D721Med (cell line): ENCODE results near the gene GAB2.
"Not testable (repeated sequence)": the region's sequence is repeated elsewhere in the genome, so short reads cannot be mapped to it uniquely, and the experiment has no call there.

ENCODE experiments used
- DNase-seq: peaks from one replicate; pipeline ENCODE4 v3.0.0; 2011; ENCODE audit warnings: low spot score; ENCODE audit not compliant: insufficient read length
- FAIRE-seq: peaks from 2 replicates; lab custom pipeline; 2011; peaks lifted over from hg19 to GRCh38; lab: Jason Lieb, UNC
- TF ChIP-seq, protein P1 (sequence below): IDR thresholded peaks from 2 replicates; pipeline ENCODE4 v1.5.1; 2012; ENCODE audit warnings: mild to moderate bottlenecking, control low read depth; ENCODE audit not compliant: insufficient read depth; ENCODE audit errors: missing control alignments

GAB2 gene

GRCh38 chr11:78417175-78417887 lies at the start of gene GAB2:
Gene GAB2 (minus strand): TSS chr11:78417820. CDS start chr11:78417720, 100 bp downstream.
- FAIRE-seq (no peak), DNase-seq (no peak)
- TF ChIP-seq, protein P1, sequence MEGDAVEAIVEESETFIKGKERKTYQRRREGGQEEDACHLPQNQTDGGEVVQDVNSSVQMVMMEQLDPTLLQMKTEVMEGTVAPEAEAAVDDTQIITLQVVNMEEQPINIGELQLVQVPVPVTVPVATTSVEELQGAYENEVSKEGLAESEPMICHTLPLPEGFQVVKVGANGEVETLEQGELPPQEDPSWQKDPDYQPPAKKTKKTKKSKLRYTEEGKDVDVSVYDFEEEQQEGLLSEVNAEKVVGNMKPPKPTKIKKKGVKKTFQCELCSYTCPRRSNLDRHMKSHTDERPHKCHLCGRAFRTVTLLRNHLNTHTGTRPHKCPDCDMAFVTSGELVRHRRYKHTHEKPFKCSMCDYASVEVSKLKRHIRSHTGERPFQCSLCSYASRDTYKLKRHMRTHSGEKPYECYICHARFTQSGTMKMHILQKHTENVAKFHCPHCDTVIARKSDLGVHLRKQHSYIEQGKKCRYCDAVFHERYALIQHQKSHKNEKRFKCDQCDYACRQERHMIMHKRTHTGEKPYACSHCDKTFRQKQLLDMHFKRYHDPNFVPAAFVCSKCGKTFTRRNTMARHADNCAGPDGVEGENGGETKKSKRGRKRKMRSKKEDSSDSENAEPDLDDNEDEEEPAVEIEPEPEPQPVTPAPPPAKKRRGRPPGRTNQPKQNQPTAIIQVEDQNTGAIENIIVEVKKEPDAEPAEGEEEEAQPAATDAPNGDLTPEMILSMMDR: no peak

GRCh38 chr11:78467370-78467769 lies 49.8 kb upstream of the GAB2 start:
- no peak for FAIRE-seq
- TF ChIP-seq, protein P1: no peak
- DNase-seq: no peak

DNA sequence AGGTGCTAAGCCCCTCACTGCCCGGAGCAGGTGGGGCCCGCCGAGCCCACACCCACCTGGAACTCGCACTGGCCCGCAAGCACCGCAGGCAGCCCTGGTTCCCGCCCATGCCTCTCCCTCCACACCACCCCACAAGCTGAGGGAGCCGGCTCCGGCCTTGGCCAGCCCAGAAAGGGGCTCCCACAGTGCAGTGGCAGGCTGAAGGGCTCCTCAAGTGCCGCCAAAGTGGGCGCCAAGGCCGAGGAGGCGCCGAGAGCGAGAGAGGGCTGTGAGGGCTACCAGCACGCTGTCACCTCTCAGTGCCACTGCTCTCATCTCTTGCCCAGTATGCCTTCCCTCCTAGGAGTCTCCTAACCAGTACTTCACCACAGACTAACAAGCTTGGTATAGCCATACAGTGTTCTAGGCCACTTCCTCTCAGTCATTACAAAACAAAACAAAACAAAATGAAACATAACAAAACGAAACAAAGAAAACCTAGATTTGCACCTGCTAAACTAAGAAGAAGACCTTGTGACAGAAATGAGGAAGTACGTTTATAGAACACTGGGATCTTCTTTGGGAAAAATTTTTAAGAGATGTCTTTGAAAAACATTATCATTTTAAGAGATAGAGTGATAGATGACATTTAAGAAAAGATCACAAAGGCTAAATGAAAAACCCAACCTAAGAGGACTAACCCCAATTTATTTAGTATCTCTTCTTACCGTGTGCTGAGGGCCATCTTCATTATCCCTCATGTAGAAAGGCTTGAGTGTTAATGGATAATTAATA lies 47.7 kb upstream of the GAB2 start:
- DNase-seq (no peak), FAIRE-seq (no peak)
- TF ChIP-seq, protein P1: no peak

DNA sequence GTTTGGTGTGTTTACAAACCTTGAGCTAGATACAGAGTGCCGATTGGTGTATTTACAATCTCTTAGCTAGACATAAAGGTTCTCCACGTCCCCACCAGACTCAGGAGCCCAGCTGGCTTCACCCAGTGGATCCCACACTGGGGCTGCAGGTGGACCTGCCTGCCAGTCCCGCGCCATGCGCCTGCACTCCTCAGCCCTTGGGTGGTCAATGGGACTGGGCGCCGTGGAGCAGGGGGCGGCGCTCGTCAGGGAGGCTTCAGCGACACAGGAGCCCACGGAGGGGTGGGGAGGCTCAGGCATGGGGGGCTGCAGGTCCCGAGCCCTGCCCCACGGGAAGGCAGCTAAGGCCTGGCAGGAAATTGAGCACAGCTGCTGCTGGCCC lies 47.2 kb upstream of the GAB2 start:
- not testable (repeated sequence) for FAIRE-seq, DNase-seq

DNA sequence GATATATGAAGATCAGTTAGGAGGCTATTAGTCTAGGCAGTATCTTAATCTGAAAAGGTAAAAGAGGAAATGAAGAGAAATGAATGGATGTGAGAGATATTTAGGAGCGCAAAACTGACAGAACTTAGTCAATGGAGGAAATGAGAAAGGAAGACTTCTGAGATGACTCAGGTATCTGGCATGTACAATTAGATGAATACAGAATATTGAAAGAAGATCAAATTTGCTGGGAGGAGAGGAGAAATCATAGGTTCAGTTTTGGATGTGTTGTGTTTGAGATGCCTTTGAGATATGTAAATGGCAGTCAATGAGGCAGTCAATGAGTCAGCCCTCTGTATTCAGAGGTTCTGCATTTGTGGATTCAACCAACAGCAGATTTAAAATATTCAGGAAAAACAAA lies 42.9 kb upstream of the GAB2 start:
- FAIRE-seq (no peak), DNase-seq (no peak)
- TF ChIP-seq, protein P1: no peak

- TF ChIP-seq, protein P1: no peak
- FAIRE-seq (no peak), DNase-seq (no peak)
Observed at GRCh38 chr11:78459738-78460137, 42.1 kb upstream of the GAB2 start.

DNA sequence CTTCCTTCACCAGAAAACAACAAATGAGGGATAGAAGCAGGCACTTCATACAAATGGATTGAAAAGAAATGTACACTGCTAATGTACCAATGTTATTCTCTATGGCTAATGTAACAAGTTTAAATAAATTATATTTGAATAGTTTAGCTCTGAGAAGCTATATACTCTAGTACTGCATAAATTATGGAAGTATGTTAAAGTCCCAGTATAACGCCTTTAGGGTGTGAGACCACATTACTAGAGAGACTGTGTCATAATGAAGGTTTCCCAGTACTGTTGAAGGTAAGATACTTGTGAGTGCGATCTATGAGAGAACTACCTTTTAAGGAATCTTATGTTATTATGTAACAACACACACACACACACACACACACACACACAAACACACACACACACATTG lies 39.8 kb upstream of the GAB2 start:
- no peak for DNase-seq
- TF ChIP-seq, protein P1: no peak
- FAIRE-seq: no peak
